Effector CD8-positive, alpha-beta T cell (primary cell): Measurements from ENCODE around the gene TNS1.
"Not testable (repeated sequence)": the region's sequence is repeated elsewhere in the genome, so short reads cannot be mapped to it uniquely, and the experiment has no call there.

Source experiments
- DNase-seq: peaks from one replicate; lab custom pipeline; 2025; lab: John Stamatoyannopoulos, UW

Gene TNS1

DNA sequence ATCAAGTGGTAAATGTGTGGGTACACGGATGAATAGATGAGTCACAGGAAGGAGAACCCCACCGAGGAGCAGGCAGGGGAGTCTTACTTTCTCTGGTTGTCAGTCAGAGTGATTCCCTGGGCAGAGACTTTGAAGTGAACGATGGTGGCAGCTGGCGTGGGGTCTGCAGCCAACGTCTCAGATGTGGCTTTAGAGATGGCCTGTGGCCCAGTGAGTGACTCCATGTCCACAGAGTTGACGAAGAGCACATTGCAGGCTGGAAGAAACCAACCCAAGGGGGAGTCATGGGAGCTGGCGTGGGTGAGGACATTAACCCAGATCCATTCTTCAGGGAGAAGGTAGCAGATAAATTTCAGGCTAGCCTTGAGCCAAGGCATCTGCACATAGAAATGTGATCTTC lies 193.1 kb downstream of the TNS1 start:
- DNase-seq: no peak

DNA sequence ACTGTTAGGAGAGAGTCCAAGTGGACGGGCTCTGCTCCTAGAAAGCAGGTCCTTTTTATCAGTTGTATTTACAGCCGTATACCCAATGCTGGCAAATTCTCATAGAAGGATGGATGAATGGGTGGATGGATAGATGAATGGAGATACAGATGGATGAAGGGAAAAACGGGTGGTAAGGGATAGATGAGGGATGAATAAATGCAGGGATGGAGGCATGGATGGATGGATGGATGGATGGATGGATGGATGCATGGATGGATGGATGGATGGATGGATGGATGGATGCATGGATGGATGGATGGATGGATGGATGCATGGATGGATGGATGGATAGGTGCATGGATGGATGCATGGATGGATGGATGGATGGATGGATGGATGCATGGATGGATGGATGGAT lies 193.8 kb downstream of the TNS1 start:
- not testable (repeated sequence) for DNase-seq

DNA sequence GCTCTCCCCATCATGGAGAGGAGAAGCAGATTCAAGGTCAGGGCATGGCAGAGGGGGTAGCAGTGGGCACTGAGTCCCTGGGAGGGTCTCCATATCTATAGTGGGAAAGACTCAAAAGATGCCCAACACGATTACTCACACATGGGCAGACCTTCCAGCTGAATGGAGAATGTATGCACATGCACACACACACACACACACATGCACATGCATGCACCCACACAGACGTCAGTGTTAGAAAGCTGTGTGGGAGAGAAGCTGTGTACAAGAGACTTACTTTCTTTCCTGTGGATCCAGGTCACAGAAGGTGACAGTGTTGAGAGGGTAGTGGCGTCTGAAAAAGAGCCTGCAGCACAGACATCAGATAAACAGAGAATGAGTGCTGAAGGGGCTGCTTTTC lies 194.5 kb downstream of the TNS1 start:
- DNase-seq: no peak

DNA sequence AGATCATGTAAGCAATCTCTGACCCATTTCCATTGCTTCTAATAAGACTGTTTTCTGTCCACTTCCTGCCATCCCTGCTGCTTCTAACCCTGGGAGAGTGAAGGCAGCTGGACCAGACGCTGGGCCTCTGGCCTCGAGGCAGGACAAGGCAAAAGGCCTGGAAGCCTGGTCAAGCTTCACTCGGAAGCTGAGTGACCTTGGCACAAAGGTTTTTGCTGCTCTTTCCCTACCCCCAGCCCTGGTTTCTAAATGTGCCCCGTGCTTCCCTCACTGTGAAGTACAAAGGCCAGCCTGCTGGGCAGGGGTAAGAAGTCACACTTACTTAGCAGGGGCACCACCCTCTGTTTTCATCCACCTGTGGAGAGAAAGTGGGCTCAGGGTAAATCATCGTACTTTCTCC lies 195.0 kb downstream of the TNS1 start:
- no peak for DNase-seq

DNA sequence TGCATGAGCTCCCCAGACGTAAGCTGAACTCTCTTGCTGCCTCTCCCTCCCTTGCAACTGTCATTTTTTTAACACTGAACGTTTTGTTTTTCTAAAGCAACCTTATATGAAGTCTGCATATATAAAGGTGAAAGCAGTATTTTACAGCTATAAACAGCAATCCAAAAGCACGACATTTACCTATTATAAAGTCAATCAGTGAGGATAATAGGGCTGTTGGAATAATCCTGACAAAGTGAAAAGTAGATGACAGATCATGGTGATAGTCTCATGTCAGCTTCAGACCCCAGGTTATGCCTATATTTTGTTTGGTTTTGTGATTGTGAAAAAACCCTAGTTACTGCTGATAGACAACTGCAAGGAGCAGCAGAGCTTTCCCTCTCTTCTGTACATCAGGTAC lies 195.8 kb downstream of the TNS1 start:
- DNase-seq: no peak

DNA sequence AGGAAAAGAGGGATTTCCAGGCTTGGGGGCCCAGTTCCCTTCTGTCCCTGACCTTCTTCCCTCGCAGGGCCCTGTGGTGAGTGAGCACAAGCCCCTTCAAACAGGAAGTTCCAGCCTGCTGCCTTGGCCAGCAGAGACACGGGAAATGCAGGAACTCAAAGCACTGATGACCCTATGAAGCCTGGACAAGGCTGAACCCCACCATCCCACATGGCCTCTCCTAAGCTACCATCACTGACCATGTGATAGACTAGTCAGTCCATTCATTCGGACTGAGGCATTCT lies 196.4 kb downstream of the TNS1 start:
- DNase-seq: no peak

DNA sequence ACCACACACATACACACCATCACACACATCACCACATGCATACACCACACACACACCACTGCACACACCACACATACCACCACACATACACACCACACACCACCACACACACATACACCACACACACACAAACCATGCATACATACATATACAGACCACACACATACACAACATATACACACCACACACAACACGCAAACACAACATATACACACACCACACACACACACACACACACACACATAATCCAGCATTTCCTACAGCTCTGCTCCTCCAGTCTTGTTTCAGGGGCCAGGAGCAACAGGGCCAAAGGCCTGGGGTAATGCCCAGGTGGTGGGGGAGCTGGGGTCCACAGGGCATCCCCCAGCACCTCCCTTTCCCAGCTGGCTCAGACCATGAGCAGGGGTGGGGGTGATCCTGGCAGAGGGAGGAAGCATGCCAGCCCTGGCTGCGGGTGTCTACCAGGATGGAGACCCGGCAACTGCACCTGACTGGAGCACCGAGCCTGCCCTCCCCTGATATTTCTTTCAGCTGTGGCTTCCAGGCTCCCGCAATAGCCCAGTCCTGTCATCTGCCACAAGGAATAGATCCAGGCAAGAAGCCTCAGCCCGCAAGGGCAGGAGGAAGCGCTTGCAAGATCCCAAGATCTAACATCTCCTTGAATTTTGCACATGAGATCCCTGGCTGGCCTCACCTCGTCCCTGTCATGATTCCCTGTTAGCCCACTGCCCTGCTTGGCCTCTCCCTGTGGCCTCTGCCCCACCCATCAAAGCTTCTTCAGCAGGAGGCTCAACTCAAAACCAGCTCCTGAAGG lies 196.9 kb downstream of the TNS1 start:
- no peak for DNase-seq

DNA sequence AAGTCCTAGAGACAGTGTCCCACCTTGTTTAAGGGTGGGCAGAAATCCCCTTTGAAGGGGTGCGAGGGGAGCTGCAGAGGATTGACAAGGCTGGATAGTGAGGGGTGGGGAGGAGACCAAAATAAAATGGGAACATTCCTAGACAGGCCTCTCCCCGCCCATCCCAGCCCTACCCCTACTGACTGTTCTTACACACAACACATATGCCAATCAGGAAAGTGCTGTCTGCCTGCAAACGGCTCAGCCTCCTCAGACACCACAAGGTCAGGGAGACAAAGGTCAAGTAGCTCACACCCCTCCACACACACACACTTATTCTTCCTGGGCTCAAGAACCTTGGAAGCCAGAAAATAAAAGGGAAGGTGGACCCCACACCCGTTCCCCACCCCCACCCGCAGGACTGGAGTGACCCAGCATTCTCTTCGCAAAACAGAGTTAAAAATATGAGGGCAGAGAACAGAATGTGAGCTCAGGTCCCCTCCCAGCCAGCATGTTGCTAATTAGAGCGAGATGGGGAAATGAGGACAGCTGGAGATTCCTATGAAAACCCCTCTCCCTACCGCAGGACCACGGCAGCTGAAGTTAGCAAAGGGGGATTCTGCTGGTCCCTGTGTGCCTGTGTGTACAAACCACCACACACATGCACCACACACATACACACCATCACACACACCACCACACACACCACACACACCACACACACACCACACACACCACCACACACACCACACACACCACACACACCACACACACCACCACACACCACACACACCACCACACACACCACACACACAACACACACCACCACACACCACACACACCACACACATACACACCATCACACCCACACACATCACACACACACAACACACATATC lies 197.8 kb downstream of the TNS1 start:
- DNase-seq: no peak

DNA sequence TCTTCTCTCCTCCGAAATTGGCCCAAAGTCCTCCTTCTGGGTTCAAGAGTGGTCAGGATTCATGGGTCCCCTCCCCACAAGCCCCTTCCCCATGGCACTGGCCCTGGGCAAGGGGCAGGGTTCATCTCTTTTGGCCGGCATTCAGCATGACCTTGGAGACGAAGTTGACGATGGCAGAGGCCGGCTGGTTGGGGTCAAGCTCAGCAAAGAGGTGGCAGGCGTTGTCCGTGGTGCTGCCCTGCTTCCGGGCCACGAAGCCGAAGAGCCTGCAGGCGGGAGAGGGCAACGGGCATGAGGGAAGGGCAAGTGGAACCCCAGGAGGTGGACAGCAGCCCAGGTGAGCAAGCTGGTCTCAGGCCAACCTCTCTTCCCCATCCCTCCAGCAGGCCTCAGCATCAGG lies 198.5 kb downstream of the TNS1 start:
- no peak for DNase-seq

DNA sequence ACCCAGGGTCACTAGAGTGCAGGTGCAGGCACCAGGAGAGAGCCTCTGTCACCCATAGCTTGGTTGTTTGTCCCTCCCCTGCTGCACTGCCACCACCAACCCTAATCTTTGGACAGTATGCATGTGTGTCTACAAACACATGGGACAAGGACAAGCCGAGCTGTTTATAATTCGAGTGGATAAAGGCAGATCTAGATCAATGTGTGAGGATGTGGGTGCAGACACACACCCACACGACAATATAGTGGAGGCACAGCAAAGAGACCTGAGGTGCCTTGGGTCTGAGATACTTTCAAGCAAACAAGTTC lies 199.2 kb downstream of the TNS1 start:
- no peak for DNase-seq

DNA sequence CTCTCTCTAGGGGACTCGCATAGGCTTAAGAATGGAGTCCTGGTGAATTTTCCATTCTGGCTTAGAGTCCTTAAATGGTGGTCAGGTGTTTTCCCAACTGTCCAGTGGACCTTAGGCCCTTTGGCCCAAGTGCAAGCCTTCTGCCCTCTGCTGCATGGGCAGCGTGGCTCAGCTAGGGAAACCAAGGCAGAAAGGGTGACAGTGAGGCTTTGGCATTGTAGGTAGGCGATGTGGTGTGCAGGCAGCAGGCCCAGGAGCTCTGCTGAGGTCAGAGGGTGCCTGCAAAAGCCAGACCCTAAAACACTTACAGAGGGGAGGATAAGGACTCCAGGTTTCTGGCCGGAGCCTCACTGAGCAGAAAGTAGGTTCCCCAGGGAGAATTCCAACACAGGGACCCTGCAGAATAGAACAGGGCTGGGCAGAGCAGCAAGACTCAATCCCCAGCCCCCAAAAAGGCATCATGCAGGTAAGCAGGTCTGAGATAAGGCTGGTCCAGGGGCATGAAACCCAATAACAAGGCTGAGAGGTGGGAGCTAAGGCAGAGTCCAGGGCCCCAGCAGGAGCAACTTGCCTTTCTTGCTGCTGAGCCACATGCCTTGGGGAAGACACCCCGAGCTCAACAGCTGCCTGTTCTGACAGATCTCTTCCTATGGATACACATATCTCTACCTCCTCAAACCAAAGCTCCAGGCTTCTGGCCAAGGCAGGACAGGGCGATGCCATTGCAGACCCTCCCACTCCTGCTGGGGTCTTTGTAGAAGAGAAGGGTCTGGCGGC lies 199.7 kb downstream of the TNS1 start:
- DNase-seq: no peak

DNA sequence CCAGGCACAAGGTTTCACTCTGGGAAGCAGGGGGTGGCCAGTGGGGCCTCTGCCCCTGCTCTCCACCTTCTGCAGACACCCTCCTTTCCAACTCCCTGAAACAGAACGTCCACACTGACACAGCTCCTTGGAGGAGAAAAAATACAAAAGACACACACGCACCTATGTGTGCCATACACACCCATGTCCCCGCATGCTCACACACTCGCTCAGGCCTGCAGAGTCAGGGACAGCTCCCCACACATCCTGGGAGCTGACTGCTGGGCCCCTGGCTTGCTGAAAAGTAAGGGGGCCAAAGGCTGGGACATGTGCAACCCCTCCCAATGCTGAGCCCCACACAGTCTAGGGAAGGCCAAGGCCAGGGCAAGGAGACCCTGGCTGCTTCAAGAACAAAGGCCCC lies 200.5 kb downstream of the TNS1 start:
- no peak for DNase-seq

DNA sequence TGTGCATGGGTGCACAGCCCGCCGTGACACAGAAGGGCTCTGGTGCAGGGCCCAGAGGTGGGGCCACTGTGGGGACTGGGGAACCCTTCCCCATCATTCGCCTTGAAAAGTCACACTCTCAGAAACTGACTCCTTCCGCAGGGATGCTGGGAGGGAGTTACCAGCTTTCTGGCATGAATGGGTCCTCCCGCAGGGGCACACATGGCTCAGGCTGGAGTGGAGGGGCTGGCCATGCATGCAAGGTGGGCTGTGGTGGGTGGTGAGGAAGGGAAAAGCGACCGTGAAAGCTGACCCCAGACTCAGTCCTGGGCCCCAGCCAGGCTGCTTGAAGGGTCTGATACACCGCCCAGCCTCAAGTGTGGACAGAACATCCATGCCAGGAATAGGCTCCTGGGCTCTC lies 201.1 kb downstream of the TNS1 start:
- DNase-seq: no peak

DNA sequence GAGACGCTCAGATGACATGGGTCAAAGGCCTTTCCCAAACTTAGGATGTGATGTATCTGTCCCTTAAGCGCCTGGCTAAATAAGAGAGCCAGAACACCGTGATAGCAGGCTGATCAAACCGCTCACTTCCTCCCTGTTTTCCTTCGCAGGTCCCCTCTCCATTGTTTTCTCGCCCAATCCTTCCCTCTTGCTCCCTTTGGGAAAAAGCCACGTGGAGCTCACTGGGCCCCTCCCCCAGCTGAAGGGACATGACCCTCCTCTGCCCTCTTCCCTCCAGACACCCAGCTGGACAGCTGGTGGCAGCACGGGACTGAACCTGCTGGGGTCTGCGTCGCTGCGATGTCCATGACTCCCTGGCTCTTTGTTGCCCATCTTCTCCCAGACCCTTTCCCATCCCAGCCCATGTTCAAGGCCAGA lies 201.7 kb downstream of the TNS1 start:
- no peak for DNase-seq

DNA sequence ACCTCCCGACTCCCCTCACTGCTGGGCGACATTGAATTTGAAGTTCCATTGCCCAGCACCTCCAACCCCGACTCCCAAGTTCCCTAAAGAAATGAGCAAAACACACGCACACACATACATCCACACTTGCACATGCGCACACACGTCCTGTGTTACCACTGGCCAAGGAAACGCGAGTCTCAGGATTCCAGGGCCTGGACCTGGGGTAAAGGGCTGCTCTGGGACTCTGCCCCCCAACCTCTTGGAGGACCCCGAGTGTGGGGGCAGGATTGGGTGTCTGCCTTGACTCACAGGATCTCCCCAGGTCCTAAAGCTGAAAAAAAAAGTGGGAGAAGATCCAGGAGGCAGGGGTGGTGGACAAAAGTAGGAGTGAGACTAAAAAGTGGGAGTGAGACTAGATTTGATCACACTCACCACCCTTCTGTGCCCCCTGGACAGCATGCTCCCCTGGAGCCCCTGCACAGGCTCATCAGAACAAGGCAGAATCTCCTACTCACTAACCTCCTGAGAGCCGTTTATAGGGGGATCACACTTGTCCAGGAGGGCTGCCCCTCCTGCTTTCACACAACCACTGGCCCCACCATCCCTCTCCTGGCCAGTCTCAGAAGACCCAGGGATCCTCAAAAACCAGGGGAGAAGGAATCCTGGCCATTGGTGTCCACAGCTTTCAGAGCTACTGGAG lies 202.2 kb downstream of the TNS1 start:
- DNase-seq: no peak

DNA sequence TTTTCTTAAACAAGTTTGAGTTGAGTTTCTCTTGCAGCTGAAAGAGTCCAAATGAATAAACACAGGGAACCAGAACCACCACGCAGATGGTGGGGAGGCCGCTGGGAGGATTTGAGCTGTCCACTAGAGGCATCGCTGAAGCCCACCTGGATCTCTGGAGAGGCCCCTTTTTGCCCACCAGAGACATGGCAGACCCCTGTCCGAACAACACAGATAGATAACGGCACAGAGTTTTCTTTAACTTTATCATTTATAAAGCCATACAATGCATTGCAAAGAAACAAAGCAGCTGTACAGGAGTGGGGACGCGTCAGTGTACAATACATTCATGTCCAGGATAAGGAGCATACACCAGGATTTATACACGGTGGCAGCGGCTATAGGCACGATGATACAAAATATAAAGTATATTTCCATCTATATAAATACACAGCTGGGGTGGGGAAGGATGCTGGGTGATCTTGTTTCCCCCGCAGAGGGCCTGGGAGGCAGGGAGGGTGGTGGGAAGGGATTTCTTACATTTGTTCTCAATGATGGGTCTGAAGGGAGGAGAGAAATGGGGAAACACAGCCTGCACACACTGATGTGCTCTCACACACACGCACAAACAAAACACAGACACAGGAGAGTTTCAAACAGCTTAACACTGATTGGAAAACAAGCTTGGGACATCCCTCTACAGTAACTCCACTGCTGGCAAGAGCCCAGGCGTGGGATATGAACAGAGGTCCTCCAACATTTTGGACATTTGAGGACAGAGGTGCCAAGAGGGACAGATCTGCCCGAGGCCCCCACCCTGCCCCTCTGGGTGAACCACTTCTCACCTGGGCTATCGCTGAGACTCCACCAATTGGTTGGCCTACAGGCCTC lies 203.0 kb downstream of the TNS1 start:
- no peak for DNase-seq

DNA sequence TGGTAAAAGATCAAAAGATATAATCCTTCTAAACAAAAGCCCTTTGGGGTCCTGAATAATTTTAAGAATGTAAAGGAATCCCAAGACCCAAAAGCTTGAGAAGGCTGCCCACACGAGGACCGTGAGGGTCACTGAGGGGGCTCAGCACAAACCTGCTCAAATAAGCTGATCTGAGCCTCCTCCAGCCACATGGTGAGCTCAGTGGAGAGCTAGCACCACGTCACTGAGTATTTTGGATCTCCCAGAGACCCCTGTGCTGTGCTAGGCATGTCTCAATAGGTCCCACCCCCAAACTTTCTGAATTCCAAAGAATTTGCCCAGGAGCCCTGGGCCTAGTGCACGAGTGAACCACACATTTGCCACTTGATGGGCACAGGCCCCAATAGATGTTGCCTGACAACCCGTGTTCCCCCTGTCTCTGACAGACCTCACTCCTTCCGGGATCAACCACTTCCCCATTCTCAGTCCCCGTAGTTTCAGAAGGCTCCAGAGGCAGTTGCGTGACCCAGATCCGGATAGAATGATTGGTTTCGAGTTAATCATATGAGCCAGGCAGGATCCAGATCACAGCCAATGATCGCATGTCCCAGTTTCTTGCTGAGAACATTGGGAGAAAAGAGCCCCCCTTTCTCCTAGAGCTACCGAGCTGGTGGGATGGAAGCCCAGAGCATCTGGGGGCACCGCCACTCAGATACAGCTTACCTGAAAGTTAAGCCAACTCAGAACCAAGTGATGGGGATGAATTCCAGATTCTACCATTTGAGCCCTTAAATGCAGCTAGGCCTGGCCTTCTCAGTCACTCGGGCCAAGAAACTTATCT lies 203.8 kb downstream of the TNS1 start:
- no peak for DNase-seq

DNA sequence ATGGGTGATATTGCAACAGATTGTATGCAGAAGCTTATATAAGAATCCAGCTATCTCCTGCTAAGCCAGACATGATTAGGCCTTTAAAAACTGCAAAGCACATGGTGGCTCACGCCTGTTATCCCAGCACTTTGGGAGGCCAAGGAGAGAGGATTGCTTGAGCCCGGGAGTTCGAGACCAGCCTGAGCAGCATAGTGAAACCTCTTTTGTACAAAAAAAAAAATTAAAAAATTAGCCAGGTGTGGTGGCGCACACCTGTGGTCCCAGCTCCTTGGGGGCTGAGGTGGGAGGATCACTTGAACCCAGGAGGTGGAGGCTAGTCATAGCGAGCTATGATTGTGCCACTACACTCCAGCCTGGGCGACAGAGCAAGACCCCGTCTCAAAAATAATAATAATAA lies 204.6 kb downstream of the TNS1 start:
- no peak for DNase-seq

DNA sequence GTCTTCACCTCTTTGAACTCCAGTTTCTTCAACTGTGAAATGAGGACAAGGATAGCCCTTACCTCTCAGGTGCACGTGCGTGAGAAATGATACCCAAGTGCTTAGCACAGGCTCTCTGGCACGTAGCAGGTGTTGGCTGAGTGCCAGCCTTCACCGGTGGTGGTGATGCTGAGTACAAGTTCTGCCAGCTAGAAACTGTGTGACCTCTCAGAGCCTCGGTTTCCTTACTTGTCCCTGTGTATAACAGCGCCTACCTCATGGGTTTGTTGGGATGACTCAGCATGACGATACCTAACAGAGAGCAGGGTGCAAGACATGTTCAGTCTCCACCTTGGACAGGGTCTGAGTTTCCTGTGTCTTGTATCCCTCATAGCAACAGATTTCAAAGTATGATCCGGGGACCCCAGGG lies 205.1 kb downstream of the TNS1 start:
- no peak for DNase-seq

DNA sequence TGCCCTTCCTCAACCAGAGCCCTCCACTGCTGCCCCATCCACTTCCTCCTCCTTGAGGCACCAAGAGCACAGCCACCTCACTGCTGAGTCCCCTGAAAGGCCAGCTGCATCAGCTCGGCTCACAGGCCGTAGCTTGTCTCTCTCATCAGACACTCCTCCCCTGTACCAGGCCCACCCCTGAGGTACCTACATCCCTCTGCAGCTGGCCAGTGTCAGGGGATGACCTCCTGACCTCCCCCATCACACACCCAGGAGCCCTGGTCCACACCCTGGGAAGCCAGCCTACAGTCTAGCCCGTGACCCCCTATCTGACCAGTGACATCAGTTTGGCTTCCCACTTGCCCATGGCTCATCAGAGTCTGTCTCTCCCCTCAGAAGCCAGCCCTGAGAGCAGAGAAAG lies 205.6 kb downstream of the TNS1 start:
- DNase-seq: no peak
